ENCODE results near the gene GSG1L.

The GSG1L gene

DNA sequence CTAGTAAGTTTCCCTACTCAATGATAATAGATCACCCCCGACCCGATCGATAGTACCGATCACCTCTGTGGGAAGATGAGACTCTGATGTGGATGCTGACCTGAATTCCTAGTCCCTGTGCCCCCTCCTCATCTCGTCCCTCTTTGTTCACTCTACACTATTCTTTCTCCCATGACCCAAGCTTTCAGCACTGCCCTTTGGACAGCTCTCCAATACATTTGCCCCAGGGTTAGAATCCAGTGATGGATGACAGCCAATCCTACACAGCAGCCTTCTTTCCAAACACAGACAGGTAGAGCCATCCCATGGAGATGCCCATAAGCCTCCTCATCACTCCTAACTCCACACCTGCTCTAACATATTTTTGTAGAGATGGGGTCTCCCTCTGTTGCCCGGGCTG, 141.1 kb downstream of the GSG1L start:
- no peak overlapping the region for H3K27ac ChIP-seq (ENCODE audit: low read depth, low read length)
- no peaks in the 10 kb centered on the region for H3K36me3 ChIP-seq (ENCODE audit: control insufficient read depth, insufficient read depth, low read length)
- H3K4me1 ChIP-seq (ENCODE audit: control insufficient read depth, insufficient read depth, low read length): peaks cover 6% of the 10 kb centered on the region; the same call in 1 of the 2 replicates
- no peak overlapping the region for H3K4me3 ChIP-seq (ENCODE audit: low read depth, low read length)
- H3K9me3 ChIP-seq (ENCODE audit: control insufficient read depth, insufficient read depth, low read length): no peaks in the 10 kb centered on the region
- H3K27me3 ChIP-seq (ENCODE audit: control insufficient read depth, insufficient read depth, low read length): no peaks in the 10 kb centered on the region
- H3K9ac ChIP-seq (ENCODE audit: low read depth, low read length): no peak overlapping the region

DNA sequence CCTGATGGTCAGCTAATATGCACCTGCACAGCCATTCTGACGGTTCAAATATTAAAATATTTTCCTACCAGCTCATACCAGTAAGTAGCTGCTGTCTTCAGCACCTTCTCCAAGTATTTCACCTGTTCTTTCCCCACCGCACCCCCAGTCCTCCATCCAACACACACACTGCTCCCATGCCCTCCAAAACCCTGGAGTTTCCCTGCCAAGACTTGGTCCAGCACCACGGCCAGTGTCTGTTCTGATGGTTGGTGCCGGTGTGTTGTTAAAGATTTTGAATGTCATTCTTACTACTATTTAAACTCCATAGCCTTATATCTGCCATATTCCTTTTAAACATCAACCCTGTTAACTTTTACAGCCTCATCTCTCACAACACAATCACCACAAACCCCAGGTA, 142.4 kb downstream of the GSG1L start:
- H3K9ac ChIP-seq (ENCODE audit: low read depth, low read length): no peak overlapping the region
- H3K36me3 ChIP-seq (ENCODE audit: control insufficient read depth, insufficient read depth, low read length): no peaks in the 10 kb centered on the region
- H3K27ac ChIP-seq (ENCODE audit: low read depth, low read length): no peak overlapping the region
- H3K27me3 ChIP-seq (ENCODE audit: control insufficient read depth, insufficient read depth, low read length): no peaks in the 10 kb centered on the region
- no peak overlapping the region for H3K4me3 ChIP-seq (ENCODE audit: low read depth, low read length)
- peaks cover 6% of the 10 kb centered on the region; the same call in 1 of the 2 replicates for H3K4me1 ChIP-seq (ENCODE audit: control insufficient read depth, insufficient read depth, low read length)
- no peaks in the 10 kb centered on the region for H3K9me3 ChIP-seq (ENCODE audit: control insufficient read depth, insufficient read depth, low read length)

DNA sequence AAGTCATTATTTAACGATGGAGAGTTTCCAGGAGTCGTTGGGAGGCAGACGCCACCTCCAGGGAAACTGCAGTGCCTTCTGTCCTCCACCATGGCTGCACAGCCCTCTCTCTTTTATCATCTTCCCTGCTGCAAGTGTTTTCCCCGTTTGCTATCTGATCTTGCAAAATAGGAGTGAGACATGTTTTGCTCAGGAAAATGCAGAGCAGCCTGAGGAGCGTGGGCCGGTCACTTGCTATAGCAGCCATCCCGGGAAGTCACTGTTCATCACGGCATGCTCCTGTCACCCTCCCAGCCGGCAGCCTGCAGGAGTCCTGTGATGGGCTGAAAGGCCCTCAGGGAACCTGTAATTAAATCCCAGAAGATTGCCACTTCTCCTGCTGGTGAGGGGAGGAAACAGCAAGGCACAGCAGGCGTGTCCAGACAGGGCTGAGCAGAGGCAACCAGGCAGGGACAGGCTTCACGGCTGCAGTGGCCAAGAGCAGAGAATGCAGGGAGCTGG, 143.1 kb downstream of the GSG1L start:
- Histone ChIP-seq H3K36me3 (ENCODE audit: control insufficient read depth, insufficient read depth, low read length) (no peaks in the 10 kb centered on the region), H3K4me3 (ENCODE audit: low read depth, low read length) (no peak overlapping the region), H3K9me3 (ENCODE audit: control insufficient read depth, insufficient read depth, low read length) (no peaks in the 10 kb centered on the region), H3K9ac (ENCODE audit: low read depth, low read length) (no peak overlapping the region), H3K27me3 (ENCODE audit: control insufficient read depth, insufficient read depth, low read length) (no peaks in the 10 kb centered on the region), H3K27ac (ENCODE audit: low read depth, low read length) (no peak overlapping the region), H3K4me1 (ENCODE audit: control insufficient read depth, insufficient read depth, low read length) (peaks cover 6% of the 10 kb centered on the region; the same call in 1 of the 2 replicates)

DNA sequence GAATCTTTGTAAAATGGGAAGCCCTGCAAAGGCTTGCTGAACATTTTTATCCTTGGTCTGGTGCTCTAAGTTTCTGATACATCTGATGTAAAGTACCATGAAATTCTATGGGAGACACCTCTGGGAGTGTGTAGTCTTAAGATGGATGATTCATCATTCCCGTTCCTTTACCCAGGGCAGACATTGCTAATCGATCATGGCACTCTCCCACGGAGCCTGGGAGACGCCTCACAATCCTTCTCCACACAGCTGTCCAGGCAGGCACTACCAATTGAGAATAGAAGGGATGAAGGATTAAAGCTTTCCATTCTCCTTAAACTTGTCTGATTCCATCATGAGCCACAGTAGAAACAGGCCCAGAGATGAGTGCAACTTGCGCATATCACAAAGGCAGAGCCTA, 144.8 kb downstream of the GSG1L start:
- Histone ChIP-seq H3K36me3 (ENCODE audit: control insufficient read depth, insufficient read depth, low read length) (no peaks in the 10 kb centered on the region), H3K27me3 (ENCODE audit: control insufficient read depth, insufficient read depth, low read length) (no peaks in the 10 kb centered on the region), H3K9me3 (ENCODE audit: control insufficient read depth, insufficient read depth, low read length) (no peaks in the 10 kb centered on the region), H3K27ac (ENCODE audit: low read depth, low read length) (no peak overlapping the region), H3K4me1 (ENCODE audit: control insufficient read depth, insufficient read depth, low read length) (peaks cover 6% of the 10 kb centered on the region; the same call in 1 of the 2 replicates), H3K4me3 (ENCODE audit: low read depth, low read length) (no peak overlapping the region), H3K9ac (ENCODE audit: low read depth, low read length) (no peak overlapping the region)

DNA sequence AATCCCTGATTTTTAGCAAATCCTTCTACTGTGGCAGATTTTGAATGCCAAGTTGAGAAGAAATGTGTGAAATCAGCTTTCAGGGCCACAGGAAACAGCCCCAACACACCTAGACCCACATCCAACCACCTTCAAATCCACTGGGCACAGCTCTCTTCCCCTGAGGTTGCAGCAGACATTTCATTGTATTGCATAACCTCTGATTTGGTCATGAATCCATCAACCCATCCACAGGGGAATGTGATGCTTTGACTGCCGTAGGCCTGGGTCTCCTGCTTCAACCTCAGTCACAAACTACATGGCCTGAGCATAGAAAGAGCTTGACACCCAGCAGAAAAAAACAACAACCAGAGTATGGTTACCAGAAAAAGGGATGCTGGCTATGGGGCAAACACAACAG, 145.6 kb downstream of the GSG1L start:
- H3K9ac ChIP-seq (ENCODE audit: low read depth, low read length): no peak overlapping the region
- peaks cover 6% of the 10 kb centered on the region; the same call in 1 of the 2 replicates for H3K4me1 ChIP-seq (ENCODE audit: control insufficient read depth, insufficient read depth, low read length)
- no peaks in the 10 kb centered on the region for H3K36me3 ChIP-seq (ENCODE audit: control insufficient read depth, insufficient read depth, low read length)
- no peaks in the 10 kb centered on the region for H3K9me3 ChIP-seq (ENCODE audit: control insufficient read depth, insufficient read depth, low read length)
- no peak overlapping the region for H3K27ac ChIP-seq (ENCODE audit: low read depth, low read length)
- no peak overlapping the region for H3K4me3 ChIP-seq (ENCODE audit: low read depth, low read length)
- H3K27me3 ChIP-seq (ENCODE audit: control insufficient read depth, insufficient read depth, low read length): no peaks in the 10 kb centered on the region

DNA sequence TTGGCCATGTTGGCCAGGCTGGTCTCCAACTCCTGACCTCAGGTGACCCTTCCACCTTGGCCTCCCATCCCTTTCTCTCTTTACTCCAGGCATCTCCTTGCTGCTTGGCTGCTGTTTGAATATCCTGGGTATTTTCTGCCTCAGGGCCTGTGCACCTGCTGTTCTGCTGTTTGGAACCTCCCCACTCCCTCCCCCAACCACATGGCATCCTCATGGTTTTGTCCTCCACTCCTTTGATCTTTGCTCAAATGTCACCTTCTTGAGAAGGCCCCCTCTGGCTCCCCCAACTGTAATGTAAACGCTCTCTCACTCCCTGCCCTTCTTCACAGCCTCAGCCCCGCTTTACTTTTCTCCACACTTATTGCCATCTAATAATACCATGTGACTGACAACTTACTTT, 152.0 kb downstream of the GSG1L start:
- Histone ChIP-seq H3K4me1 (ENCODE audit: control insufficient read depth, insufficient read depth, low read length) (no peaks in the 10 kb centered on the region), H3K4me3 (ENCODE audit: low read depth, low read length) (no peak overlapping the region), H3K27me3 (ENCODE audit: control insufficient read depth, insufficient read depth, low read length) (no peaks in the 10 kb centered on the region), H3K9me3 (ENCODE audit: control insufficient read depth, insufficient read depth, low read length) (no peaks in the 10 kb centered on the region), H3K9ac (ENCODE audit: low read depth, low read length) (no peak overlapping the region), H3K36me3 (ENCODE audit: control insufficient read depth, insufficient read depth, low read length) (no peaks in the 10 kb centered on the region), H3K27ac (ENCODE audit: low read depth, low read length) (no peak overlapping the region)

DNA sequence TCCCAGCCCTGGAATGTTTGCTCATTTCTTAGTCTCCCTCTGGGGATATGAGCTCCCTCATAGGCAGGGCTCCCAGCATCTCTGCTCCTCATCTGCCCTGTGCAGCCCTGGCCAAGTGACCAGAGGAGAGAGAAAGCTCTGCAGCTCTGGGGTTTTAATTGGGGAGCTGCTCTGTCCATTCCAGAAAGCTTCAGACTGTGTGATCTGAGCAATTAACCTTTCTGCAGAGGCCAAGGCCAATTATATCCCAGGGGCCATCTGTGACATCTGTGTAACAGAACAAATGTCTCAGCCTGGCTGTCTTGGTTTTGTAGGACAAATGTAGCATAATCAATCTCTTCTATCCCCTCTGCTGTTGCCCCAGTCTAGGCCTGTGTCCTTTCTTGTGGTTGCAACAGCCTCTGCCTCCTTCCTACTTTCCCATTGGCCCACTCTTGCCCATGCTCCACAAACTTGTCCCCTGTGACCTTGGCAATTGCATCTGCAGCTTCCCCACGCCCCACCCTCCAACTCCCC, 156.0 kb downstream of the GSG1L start:
- Histone ChIP-seq H3K4me1 (ENCODE audit: control insufficient read depth, insufficient read depth, low read length) (no peaks in the 10 kb centered on the region), H3K9ac (ENCODE audit: low read depth, low read length) (no peak overlapping the region), H3K4me3 (ENCODE audit: low read depth, low read length) (no peak overlapping the region), H3K36me3 (ENCODE audit: control insufficient read depth, insufficient read depth, low read length) (no peaks in the 10 kb centered on the region), H3K9me3 (ENCODE audit: control insufficient read depth, insufficient read depth, low read length) (no peaks in the 10 kb centered on the region), H3K27me3 (ENCODE audit: control insufficient read depth, insufficient read depth, low read length) (no peaks in the 10 kb centered on the region), H3K27ac (ENCODE audit: low read depth, low read length) (no peak overlapping the region)

DNA sequence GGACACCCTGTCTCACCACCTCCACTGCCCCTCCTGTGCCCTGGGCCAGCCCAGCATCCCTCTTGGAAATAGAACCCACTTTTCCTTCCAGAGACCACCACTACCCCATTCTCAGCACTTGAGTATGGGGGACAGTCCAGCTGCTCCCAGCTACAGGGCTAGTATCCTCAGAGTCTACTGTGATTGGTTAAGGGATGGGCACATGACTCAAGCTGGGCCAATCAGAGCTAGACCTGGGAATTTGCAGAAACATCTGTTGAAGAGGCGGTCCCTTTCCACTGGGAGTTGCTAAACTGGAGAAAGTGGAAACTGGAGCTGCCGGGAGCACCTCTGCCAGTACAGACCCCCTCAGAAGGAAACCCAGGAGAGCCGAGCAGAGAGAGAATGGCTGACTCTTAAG, 156.6 kb downstream of the GSG1L start:
- Histone ChIP-seq H3K4me1 (ENCODE audit: control insufficient read depth, insufficient read depth, low read length) (no peaks in the 10 kb centered on the region), H3K4me3 (ENCODE audit: low read depth, low read length) (no peak overlapping the region), H3K9ac (ENCODE audit: low read depth, low read length) (no peak overlapping the region), H3K27ac (ENCODE audit: low read depth, low read length) (no peak overlapping the region), H3K27me3 (ENCODE audit: control insufficient read depth, insufficient read depth, low read length) (no peaks in the 10 kb centered on the region), H3K36me3 (ENCODE audit: control insufficient read depth, insufficient read depth, low read length) (no peaks in the 10 kb centered on the region), H3K9me3 (ENCODE audit: control insufficient read depth, insufficient read depth, low read length) (no peaks in the 10 kb centered on the region)

DNA sequence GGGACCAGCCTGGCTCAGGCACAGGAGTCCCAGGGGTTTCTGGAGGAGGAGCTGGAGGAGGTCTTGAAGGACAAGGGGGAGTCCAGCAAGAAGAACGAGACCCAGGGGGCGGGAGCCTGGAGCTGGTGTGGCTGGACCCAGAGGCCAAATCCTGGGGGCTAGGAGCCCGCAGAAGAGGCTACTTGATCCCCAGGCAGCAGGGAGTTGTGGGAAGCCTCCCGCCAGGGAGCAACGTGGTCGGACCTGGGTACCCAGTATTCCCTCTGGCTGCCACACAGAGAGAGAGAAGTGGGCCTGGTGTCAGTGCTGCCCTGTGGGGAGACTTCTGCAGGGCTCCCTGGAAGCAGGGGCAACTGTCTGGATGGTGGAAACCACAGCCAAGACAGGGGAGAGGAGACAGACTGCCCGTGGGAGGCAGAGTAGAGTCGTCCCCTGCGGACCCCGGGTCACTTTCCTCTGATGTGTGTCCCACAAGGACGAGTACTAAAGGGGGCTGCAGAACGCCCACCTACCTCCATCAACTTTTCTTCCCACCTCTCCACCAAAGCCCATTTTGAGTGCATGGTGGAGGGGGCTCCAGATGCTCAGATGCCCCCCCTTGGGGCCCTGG, 160.4 kb downstream of the GSG1L start:
- no peaks in the 10 kb centered on the region for H3K27me3 ChIP-seq (ENCODE audit: control insufficient read depth, insufficient read depth, low read length)
- no peaks in the 10 kb centered on the region for H3K4me1 ChIP-seq (ENCODE audit: control insufficient read depth, insufficient read depth, low read length)
- H3K36me3 ChIP-seq (ENCODE audit: control insufficient read depth, insufficient read depth, low read length): no peaks in the 10 kb centered on the region
- H3K27ac ChIP-seq (ENCODE audit: low read depth, low read length): no peak overlapping the region
- H3K9ac ChIP-seq (ENCODE audit: low read depth, low read length): no peak overlapping the region
- H3K4me3 ChIP-seq (ENCODE audit: low read depth, low read length): no peak overlapping the region
- no peaks in the 10 kb centered on the region for H3K9me3 ChIP-seq (ENCODE audit: control insufficient read depth, insufficient read depth, low read length)

DNA sequence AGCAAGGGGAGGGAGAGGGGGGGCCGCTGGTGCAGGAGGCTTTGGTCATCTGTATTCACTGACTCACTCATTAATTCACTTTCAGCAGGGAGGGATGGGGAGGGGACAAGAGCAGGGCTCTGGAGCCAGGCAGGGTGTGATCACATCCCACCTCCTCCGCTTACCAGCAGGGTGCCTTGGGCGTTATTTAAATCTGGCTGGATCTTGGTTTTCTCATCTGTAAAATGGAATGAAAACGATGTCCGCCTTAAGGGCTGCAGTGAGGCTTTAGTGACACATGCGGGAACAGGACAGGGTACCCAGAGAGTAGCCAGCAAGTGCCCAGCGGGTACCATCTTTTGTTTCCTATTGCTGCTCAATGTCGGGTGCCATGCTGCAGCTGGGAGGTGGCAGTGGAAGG, 161.0 kb downstream of the GSG1L start:
- Histone ChIP-seq H3K27me3 (ENCODE audit: control insufficient read depth, insufficient read depth, low read length) (no peaks in the 10 kb centered on the region), H3K27ac (ENCODE audit: low read depth, low read length) (no peak overlapping the region), H3K4me3 (ENCODE audit: low read depth, low read length) (no peak overlapping the region), H3K9ac (ENCODE audit: low read depth, low read length) (no peak overlapping the region), H3K9me3 (ENCODE audit: control insufficient read depth, insufficient read depth, low read length) (no peaks in the 10 kb centered on the region), H3K4me1 (ENCODE audit: control insufficient read depth, insufficient read depth, low read length) (no peaks in the 10 kb centered on the region), H3K36me3 (ENCODE audit: control insufficient read depth, insufficient read depth, low read length) (no peaks in the 10 kb centered on the region)

DNA sequence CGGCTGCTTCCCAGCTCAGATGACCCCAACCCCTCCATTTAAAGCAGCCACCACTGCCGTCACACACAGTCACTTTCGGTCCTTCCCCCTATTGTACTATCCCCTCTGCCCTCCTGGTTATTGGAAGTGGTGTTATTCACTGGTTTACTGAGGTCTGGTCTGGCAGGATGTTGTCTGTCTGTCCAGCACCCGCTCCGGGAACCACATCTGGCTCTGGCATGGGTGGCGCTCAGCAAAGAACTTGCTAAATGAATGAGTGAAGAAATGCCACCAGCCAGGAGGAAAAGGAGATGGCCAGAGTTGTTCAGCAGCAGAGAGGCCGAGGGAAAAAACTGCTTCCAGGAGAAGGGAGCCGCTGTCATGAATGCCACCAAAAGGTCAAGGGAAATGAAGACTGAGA, 161.6 kb downstream of the GSG1L start:
- Histone ChIP-seq H3K27me3 (ENCODE audit: control insufficient read depth, insufficient read depth, low read length) (no peaks in the 10 kb centered on the region), H3K4me1 (ENCODE audit: control insufficient read depth, insufficient read depth, low read length) (no peaks in the 10 kb centered on the region), H3K9ac (ENCODE audit: low read depth, low read length) (no peak overlapping the region), H3K36me3 (ENCODE audit: control insufficient read depth, insufficient read depth, low read length) (no peaks in the 10 kb centered on the region), H3K9me3 (ENCODE audit: control insufficient read depth, insufficient read depth, low read length) (no peaks in the 10 kb centered on the region), H3K4me3 (ENCODE audit: low read depth, low read length) (no peak overlapping the region), H3K27ac (ENCODE audit: low read depth, low read length) (no peak overlapping the region)

Measured in HUES48 (cell line).